IMR-90 (cell line): Measurements from ENCODE around the gene MPRIP. TPM values are rescaled to one million over a fixed set of nuclear protein-coding genes. Genes with fewer than 3 reads are reported as not detected.

Source experiments
- ATAC-seq: fragments of 200-7000 bp; cut with Tn5 transposase; 2 replicates; pipeline ENCODE4 v1.9.1; 2020; ENCODE audit warnings: low read depth, mild to moderate bottlenecking, moderate library complexity
- BruUV-seq: library from RNA; stranded (reverse); fragments of 400-500 nt; replicated peaks from 2 replicates; lab custom pipeline; 2021; lab: Mats Ljungman, UMichigan
- CTCF ChIA-PET: fragments of 300-600 bp; formaldehyde crosslinking; extraction: SDS; loops from one replicate; lab custom pipeline; 2021; ENCODE audit warnings: antibody characterized with exemption; lab: Yijun Ruan, JAX
- POLR2A ChIA-PET: fragments of 300-600 bp; sonication (Branson Sonifier 250); formaldehyde crosslinking; loops from one replicate; lab custom pipeline; 2022; ENCODE audit warnings: antibody characterized with exemption; ENCODE audit not compliant: unreplicated experiment; lab: Charles Lee
- DNase-seq: peaks from one replicate; pipeline ENCODE4 v3.0.0; 2013
- H2AFZ ChIP-seq: replicated peaks from 2 replicates; pipeline ENCODE3; 2013; ENCODE audit warnings: low read length, mild to moderate bottlenecking; ENCODE audit not compliant: poor library complexity
- H2AK5ac ChIP-seq: 2 replicates; pipeline ENCODE4 v1.6.1; 2013; ENCODE audit warnings: low read depth, low read length, inconsistent platforms
- H2AK9ac ChIP-seq: replicated peaks from 2 replicates; pipeline ENCODE3; 2013; ENCODE audit warnings: mild to moderate bottlenecking, low read depth, low read length, moderate library complexity; ENCODE audit not compliant: poor library complexity
- H2BK120ac ChIP-seq: 2 replicates; pipeline ENCODE4 v1.6.1; 2013; ENCODE audit warnings: low read depth, low read length, inconsistent platforms
- H2BK15ac ChIP-seq: 3 replicates; pipeline ENCODE4 v1.6.1; 2013; ENCODE audit warnings: low read depth, low read length, inconsistent platforms
- H2BK20ac ChIP-seq: 2 replicates; pipeline ENCODE4 v1.6.1; 2013; ENCODE audit warnings: low read depth, mild to moderate bottlenecking, inconsistent platforms, low read length, moderate library complexity
- H2BK5ac ChIP-seq: 2 replicates; pipeline ENCODE4 v1.6.1; 2013; ENCODE audit warnings: mild to moderate bottlenecking, low read depth, low read length, inconsistent platforms; ENCODE audit not compliant: poor library complexity, severe bottlenecking
- H3K14ac ChIP-seq: replicated peaks from 2 replicates; pipeline ENCODE4 v1.6.1; 2013; ENCODE audit warnings: low read depth, low read length, inconsistent platforms
- H3K18ac ChIP-seq: 2 replicates; pipeline ENCODE4 v1.6.1; 2013; ENCODE audit warnings: low read depth, low read length, control low read depth
- H3K23ac ChIP-seq: 2 replicates; pipeline ENCODE4 v1.6.1; 2013; ENCODE audit warnings: low read depth, low read length, inconsistent platforms
- H3K27ac ChIP-seq: 2 replicates; pipeline ENCODE4 v1.5.1; 2013; ENCODE audit warnings: mild to moderate bottlenecking, control low read depth, low read length; ENCODE audit not compliant: insufficient read depth
- H3K27me3 ChIP-seq: 2 replicates; pipeline ENCODE4 v1.6.1; 2013; ENCODE audit warnings: low read length; ENCODE audit not compliant: control insufficient read depth, insufficient read depth
- H3K36me3 ChIP-seq: 2 replicates; pipeline ENCODE4 v1.6.1; 2013; ENCODE audit warnings: low read length, mixed read lengths; ENCODE audit not compliant: control insufficient read depth, insufficient read depth
- H3K4ac ChIP-seq: 2 replicates; pipeline ENCODE4 v1.6.1; 2013; ENCODE audit warnings: low read depth, low read length, inconsistent platforms
- H3K4me1 ChIP-seq: 2 replicates; pipeline ENCODE4 v1.6.1; 2013; ENCODE audit warnings: low read length, mixed read lengths; ENCODE audit not compliant: control insufficient read depth, insufficient read depth
- H3K4me2 ChIP-seq: 2 replicates; pipeline ENCODE4 v1.6.1; 2013; ENCODE audit warnings: low read depth, mild to moderate bottlenecking, control low read depth, low read length, moderate library complexity
- H3K4me3 ChIP-seq: 2 replicates; pipeline ENCODE4 v1.5.1; 2013; ENCODE audit warnings: low read depth, mild to moderate bottlenecking, control low read depth, low read length, moderate library complexity; ENCODE audit not compliant: insufficient read depth
- H3K56ac ChIP-seq: 2 replicates; pipeline ENCODE4 v1.6.1; 2013; ENCODE audit warnings: low read length, inconsistent platforms; ENCODE audit not compliant: insufficient read depth; ENCODE audit errors: extremely low read depth
- H3K79me1 ChIP-seq, 2 experiments: 2 replicates each; pipeline ENCODE4 v1.6.1; 2013; ENCODE audit warnings: low read length in 2 of 2, inconsistent platforms in 1 of 2, low read depth in 1 of 2
- H3K9ac ChIP-seq: 2 replicates; pipeline ENCODE4 v1.6.1; 2013; ENCODE audit warnings: low read depth, low read length, control low read depth
- H3K9me1 ChIP-seq: 2 replicates; pipeline ENCODE4 v1.6.1; 2013; ENCODE audit warnings: low read length, inconsistent platforms; ENCODE audit not compliant: insufficient read depth
- H3K9me3 ChIP-seq: 2 replicates; pipeline ENCODE4 v1.6.1; 2013; ENCODE audit warnings: low read length; ENCODE audit not compliant: control insufficient read depth, insufficient read depth
- H4K20me1 ChIP-seq: 2 replicates; pipeline ENCODE4 v1.6.1; 2013; ENCODE audit warnings: low read length, inconsistent platforms; ENCODE audit not compliant: insufficient read depth
- H4K5ac ChIP-seq: 2 replicates; pipeline ENCODE4 v1.6.1; 2013; ENCODE audit warnings: mild to moderate bottlenecking, low read depth, low read length, control low read depth
- H4K8ac ChIP-seq, 2 experiments: 2 replicates each; pipeline ENCODE4 v1.6.1; 2013; ENCODE audit warnings: low read depth in 2 of 2, low read length in 2 of 2, control low read depth in 1 of 2, inconsistent platforms in 1 of 2
- H4K91ac ChIP-seq: 2 replicates; pipeline ENCODE4 v1.6.1; 2013; ENCODE audit warnings: low read depth, low read length, inconsistent platforms; ENCODE audit not compliant: insufficient read depth
- BHLHE40 ChIP-seq: fragments of 150-350 bp; IDR thresholded peaks from 2 replicates; pipeline ENCODE4 v1.6.1; 2016; ENCODE audit warnings: mild to moderate bottlenecking, low read depth, low read length
- ELK1 ChIP-seq: fragments of 150-350 bp; IDR thresholded peaks from 2 replicates; pipeline ENCODE4 v1.6.1; 2016; ENCODE audit warnings: low read depth, mild to moderate bottlenecking, low read length, moderate library complexity, borderline replicate concordance
- FOS ChIP-seq: fragments of 150-350 bp; IDR thresholded peaks from 2 replicates; pipeline ENCODE4 v1.6.1; 2016; ENCODE audit warnings: low read depth, low read length
- MAFK ChIP-seq: IDR thresholded peaks from 2 replicates; pipeline ENCODE4 v1.6.1; 2012; ENCODE audit warnings: low read depth, low read length, improper control_type of control experiment
- MXI1 ChIP-seq: IDR thresholded peaks from 2 replicates; pipeline ENCODE4 v1.6.1; 2012; ENCODE audit warnings: low read depth, mild to moderate bottlenecking, low read length, moderate library complexity, borderline replicate concordance
- NFE2L2 ChIP-seq: fragments of 150-350 bp; IDR thresholded peaks from 2 replicates; pipeline ENCODE4 v1.6.1; 2016; ENCODE audit warnings: low read depth, mild to moderate bottlenecking, low read length
- RAD21 ChIP-seq: IDR thresholded peaks from 2 replicates; pipeline ENCODE4 v1.6.1; 2012; ENCODE audit warnings: low read length, improper control_type of control experiment
- RCOR1 ChIP-seq: IDR thresholded peaks from 2 replicates; pipeline ENCODE4 v1.6.1; 2012; ENCODE audit warnings: mild to moderate bottlenecking, low read length, improper control_type of control experiment; ENCODE audit not compliant: insufficient replicate concordance
- RFX5 ChIP-seq: IDR thresholded peaks from 2 replicates; pipeline ENCODE4 v1.8.0; 2012; ENCODE audit warnings: low read depth, mild to moderate bottlenecking, low read length, moderate library complexity
- WGBS, 2 experiments: methylation state at CpG; one replicate each; pipeline versions ENCODE4 v1.1.5 to v1.1.7; 2013; ENCODE audit warnings: missing lambda C conversion rate in 2 of 2; ENCODE audit not compliant: insufficient read length in 1 of 2; ENCODE audit errors: extremely low coverage in 2 of 2; 5-methylcytosine and 5-hydroxymethylcytosine counted together
- dilution Hi-C: fragments of 300-500 bp; cut with HindIII; formaldehyde crosslinking; loops from one replicate; pipeline ENCODE4 v1.14.3; 2018; ENCODE audit warnings: low sequenced_read_pairs; ENCODE audit not compliant: unreplicated experiment
- in situ Hi-C: fragments of 300-500 bp; cut with MboI; formaldehyde crosslinking; loops from 3 replicates; pipeline ENCODE4 v1.14.3; 2019; ENCODE audit warnings: low sequenced_read_pairs, inconsistent platforms, mixed read lengths
- intact Hi-C: fragments of 100-400 bp; cut with micrococcal nuclease; formaldehyde crosslinking; loops from 2 replicates; pipeline ENCODE4 v1.10.0; 2022
- polyA plus RNA-seq, 3 experiments: library from polyadenylated mRNA; depleted of rRNA; stranded (reverse); fragments of >200 nt; gene quantifications; 2 replicates each; pipeline ENCODE4 v1.2.3, GENCODE V29; 2012; ENCODE audit warnings: low replicate concordance in 1 of 3
- total RNA-seq: library from RNA; depleted of rRNA; stranded (reverse); fragments of >200 nt; gene quantifications from 2 replicates; pipeline ENCODE4 v1.2.3, GENCODE V29; 2012
- TF ChIP-seq, protein P1 (sequence below): conservative IDR thresholded peaks from 2 replicates; pipeline ENCODE4 v1.5.1; 2012; ENCODE audit warnings: mild to moderate bottlenecking, low read depth, low read length, improper control_type of control experiment
- TF ChIP-seq, protein P2 (sequence below): fragments of 150-350 bp; IDR thresholded peaks from 2 replicates; pipeline ENCODE4 v1.6.1; 2017; ENCODE audit warnings: mild to moderate bottlenecking, antibody characterized with exemption, low read length, low read depth

The MPRIP gene
- total and polyA plus RNA-seq, 2 of the 4 experiments (the other 2 are of a cell fraction) = 111 to 149 TPM

DNA sequence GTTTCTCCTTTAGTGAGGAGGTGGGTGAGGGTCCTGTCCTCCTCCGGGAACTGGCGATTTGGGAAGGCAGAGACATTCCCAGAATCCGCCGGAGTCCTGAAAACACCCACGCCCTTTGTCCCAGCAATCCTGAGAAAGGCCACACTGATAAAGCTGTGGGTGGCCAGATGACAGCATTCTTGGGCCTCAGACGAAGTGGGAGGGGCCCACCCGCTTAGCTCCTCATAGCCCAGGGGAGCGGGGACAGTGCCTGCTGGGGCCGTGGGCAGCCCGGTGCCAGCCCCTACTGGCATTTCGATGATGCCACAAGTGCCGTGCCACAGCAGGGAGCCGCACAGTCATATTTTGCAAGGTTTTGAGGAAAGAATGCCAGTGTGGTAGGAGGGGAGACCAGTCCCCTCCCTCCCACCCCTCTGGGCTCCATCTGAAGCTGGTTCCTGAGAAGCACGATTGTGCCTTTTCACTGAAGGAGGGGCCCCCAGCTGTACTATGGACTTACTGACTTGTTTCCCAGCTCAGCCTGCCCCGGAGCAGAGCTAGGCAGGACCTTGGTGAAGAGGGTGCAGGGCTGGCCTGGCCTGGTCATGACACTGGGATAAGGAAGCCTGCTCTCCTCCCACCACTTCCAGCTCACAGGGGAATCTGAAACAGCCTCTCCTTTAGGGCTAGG, 20.9 kb upstream of the MPRIP start (continued):
- TF ChIP-seq MXI1 (no peak), RAD21 (no peak)

DNA sequence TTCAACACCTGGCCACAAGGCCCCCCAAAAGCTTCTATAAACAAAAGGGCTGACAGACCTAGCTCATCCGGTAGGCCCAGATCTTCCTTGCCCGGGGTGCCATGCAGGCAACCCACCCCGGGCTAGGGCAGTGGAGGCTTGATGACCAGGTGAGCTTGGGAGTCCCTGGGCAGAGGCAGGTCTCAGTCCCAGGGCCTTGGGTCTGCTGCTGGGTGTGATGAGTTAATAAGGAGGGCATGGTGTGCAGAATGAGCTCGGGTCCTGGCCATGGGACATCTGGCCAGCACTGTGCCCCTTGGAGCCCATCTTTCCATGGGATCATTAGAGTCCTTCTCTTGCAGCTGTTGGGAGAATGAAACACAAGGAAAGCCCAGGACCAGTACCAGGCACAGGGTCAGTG, 20.2 kb upstream of the MPRIP start:
- Histone ChIP-seq H3K9me3 (no peaks in the 10 kb centered on the region), H2AFZ (no peak overlapping the region), H3K4ac (no peak overlapping the region), H3K9me1 (peaks cover 9% of the 10 kb centered on the region; the same call in 1 of the 2 replicates), H2BK20ac (no peak overlapping the region), H2BK120ac (no peak overlapping the region), H3K36me3 (no peaks in the 10 kb centered on the region), H3K79me1 (no peaks in the 10 kb centered on the region), H3K27me3 (no peaks in the 10 kb centered on the region), H3K4me3 (no peak overlapping the region), H2AK5ac (no peak overlapping the region; the same call in 1 of the 2 replicates), H2BK15ac (no peak overlapping the region), H3K4me2 (no peak overlapping the region), H4K20me1 (no peaks in the 10 kb centered on the region; the same call in 1 of the 2 replicates), H3K18ac (no peak overlapping the region), H4K91ac (no peak overlapping the region), H4K8ac (no peak overlapping the region; a peak in 1 of 4 replicates), H3K14ac (no peak overlapping the region), H3K23ac (no peak overlapping the region), H3K9ac (no peak overlapping the region), H3K56ac (no peak overlapping the region), H3K27ac (no peak overlapping the region), H2AK9ac (no peak overlapping the region), H2BK5ac (no peak overlapping the region), H3K4me1 (peaks cover 9% of the 10 kb centered on the region), H4K5ac (no peak overlapping the region)
- WGBS, 2 experiments = no CpG with 5 or more reads among the region's 4 CpGs
- dilution Hi-C loops = no loop called here
- CTCF ChIA-PET = interaction anchor here (0.5 to 1.0 kb wide), 2 partner anchors 24 to 72 kb away, joined by 3 read pairs; no protein-coding TSS in a partner anchor
- BruUV-seq = no TSS peak
- intact Hi-C loops = no loop called here
- no peak for TF ChIP-seq MAFK
- TF ChIP-seq FOS = no peak
- TF ChIP-seq, protein P1, sequence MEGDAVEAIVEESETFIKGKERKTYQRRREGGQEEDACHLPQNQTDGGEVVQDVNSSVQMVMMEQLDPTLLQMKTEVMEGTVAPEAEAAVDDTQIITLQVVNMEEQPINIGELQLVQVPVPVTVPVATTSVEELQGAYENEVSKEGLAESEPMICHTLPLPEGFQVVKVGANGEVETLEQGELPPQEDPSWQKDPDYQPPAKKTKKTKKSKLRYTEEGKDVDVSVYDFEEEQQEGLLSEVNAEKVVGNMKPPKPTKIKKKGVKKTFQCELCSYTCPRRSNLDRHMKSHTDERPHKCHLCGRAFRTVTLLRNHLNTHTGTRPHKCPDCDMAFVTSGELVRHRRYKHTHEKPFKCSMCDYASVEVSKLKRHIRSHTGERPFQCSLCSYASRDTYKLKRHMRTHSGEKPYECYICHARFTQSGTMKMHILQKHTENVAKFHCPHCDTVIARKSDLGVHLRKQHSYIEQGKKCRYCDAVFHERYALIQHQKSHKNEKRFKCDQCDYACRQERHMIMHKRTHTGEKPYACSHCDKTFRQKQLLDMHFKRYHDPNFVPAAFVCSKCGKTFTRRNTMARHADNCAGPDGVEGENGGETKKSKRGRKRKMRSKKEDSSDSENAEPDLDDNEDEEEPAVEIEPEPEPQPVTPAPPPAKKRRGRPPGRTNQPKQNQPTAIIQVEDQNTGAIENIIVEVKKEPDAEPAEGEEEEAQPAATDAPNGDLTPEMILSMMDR = no peak
- no peak for TF ChIP-seq BHLHE40
- no peak for TF ChIP-seq RAD21
- no peak for TF ChIP-seq RFX5
- TF ChIP-seq RCOR1 = no peak
- TF ChIP-seq, protein P2, sequence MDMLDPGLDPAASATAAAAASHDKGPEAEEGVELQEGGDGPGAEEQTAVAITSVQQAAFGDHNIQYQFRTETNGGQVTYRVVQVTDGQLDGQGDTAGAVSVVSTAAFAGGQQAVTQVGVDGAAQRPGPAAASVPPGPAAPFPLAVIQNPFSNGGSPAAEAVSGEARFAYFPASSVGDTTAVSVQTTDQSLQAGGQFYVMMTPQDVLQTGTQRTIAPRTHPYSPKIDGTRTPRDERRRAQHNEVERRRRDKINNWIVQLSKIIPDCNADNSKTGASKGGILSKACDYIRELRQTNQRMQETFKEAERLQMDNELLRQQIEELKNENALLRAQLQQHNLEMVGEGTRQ = no peak
- TF ChIP-seq NFE2L2 = no peak
- TF ChIP-seq ELK1 = no peak
- no peak for DNase-seq
- ATAC-seq = no peak
- POLR2A ChIA-PET = no interaction called here
- in situ Hi-C loops = loop anchor here (25.0 kb wide), 1 partner anchor 615 kb away; no protein-coding TSS in a partner anchor
